Adipocyte (in vitro differentiated cells): ENCODE results near the gene POLE.

Experiments
- DNase-seq: peaks from one replicate; pipeline ENCODE4 v3.0.0-alpha.2; 2015; ENCODE audit warnings: low read depth
- H3K27me3 ChIP-seq: replicated peaks from 2 replicates; pipeline ENCODE4 v1.7.0; 2013; ENCODE audit warnings: mild to moderate bottlenecking, low read length, moderate library complexity; ENCODE audit not compliant: control insufficient read depth, insufficient read depth
- H3K36me3 ChIP-seq: 2 replicates; pipeline ENCODE4 v1.7.0; 2013; ENCODE audit warnings: low read length, mild to moderate bottlenecking, moderate library complexity; ENCODE audit not compliant: control insufficient read depth, insufficient read depth, severe bottlenecking
- H3K4me1 ChIP-seq: 2 replicates; pipeline ENCODE4 v1.7.0; 2013; ENCODE audit warnings: mild to moderate bottlenecking, low read length, moderate library complexity; ENCODE audit not compliant: control insufficient read depth, insufficient read depth
- H3K4me3 ChIP-seq: 2 replicates; pipeline ENCODE4 v1.7.0; 2013; ENCODE audit warnings: mild to moderate bottlenecking, low read length, moderate library complexity
- H3K9ac ChIP-seq: 2 replicates; pipeline ENCODE4 v1.7.0; 2013; ENCODE audit warnings: mild to moderate bottlenecking, low read length, moderate library complexity
- H3K9me3 ChIP-seq: 2 replicates; pipeline ENCODE4 v1.7.0; 2013; ENCODE audit warnings: mild to moderate bottlenecking, low read length, moderate library complexity; ENCODE audit not compliant: control insufficient read depth

The POLE gene

GRCh38 chr12:132727091-132727794 is 40.1 kb upstream of the POLE start:
- Histone ChIP-seq H3K4me3 (no peak overlapping the region), H3K9ac (no peak overlapping the region), H3K36me3 (peaks cover 90% of the 10 kb centered on the region), H3K9me3 (no peaks in the 10 kb centered on the region), H3K4me1 (no peaks in the 10 kb centered on the region), H3K27me3 (no peaks in the 10 kb centered on the region)
- no peak for DNase-seq

GRCh38 chr12:132726386-132726785 is 39.2 kb upstream of the POLE start:
- Histone ChIP-seq H3K27me3 (no peaks in the 10 kb centered on the region), H3K36me3 (peaks cover 84% of the 10 kb centered on the region), H3K4me1 (no peaks in the 10 kb centered on the region), H3K4me3 (no peak overlapping the region), H3K9me3 (no peaks in the 10 kb centered on the region), H3K9ac (no peak overlapping the region)
- no peak for DNase-seq

GRCh38 chr12:132724506-132725241 is 37.5 kb upstream of the POLE start:
- DNase-seq: no peak
- H3K27me3 ChIP-seq: no peaks in the 10 kb centered on the region
- no peaks in the 10 kb centered on the region for H3K9me3 ChIP-seq
- peaks cover 82% of the 10 kb centered on the region for H3K36me3 ChIP-seq
- H3K4me3 ChIP-seq: no peak overlapping the region
- no peak overlapping the region for H3K9ac ChIP-seq
- no peaks in the 10 kb centered on the region for H3K4me1 ChIP-seq

GRCh38 chr12:132723764-132724140 is 36.6 kb upstream of the POLE start:
- H3K9me3 ChIP-seq: no peaks in the 10 kb centered on the region
- H3K36me3 ChIP-seq: peaks cover 87% of the 10 kb centered on the region
- H3K9ac ChIP-seq: no peak overlapping the region
- DNase-seq: peak; percentile 5
- H3K4me3 ChIP-seq: no peak overlapping the region
- H3K27me3 ChIP-seq: no peaks in the 10 kb centered on the region
- H3K4me1 ChIP-seq: no peaks in the 10 kb centered on the region

- DNase-seq: no peak
- H3K36me3 ChIP-seq: peaks cover 84% of the 10 kb centered on the region
- H3K4me3 ChIP-seq: no peak overlapping the region
- no peak overlapping the region for H3K9ac ChIP-seq
- no peaks in the 10 kb centered on the region for H3K9me3 ChIP-seq
- H3K27me3 ChIP-seq: no peaks in the 10 kb centered on the region
- H3K4me1 ChIP-seq: no peaks in the 10 kb centered on the region
Measured at GRCh38 chr12:132723015-132723763, 36.0 kb upstream of the POLE start.

- no peaks in the 10 kb centered on the region for H3K9me3 ChIP-seq
- no peaks in the 10 kb centered on the region for H3K4me1 ChIP-seq
- H3K9ac ChIP-seq: no peak overlapping the region
- peaks cover 74% of the 10 kb centered on the region for H3K36me3 ChIP-seq
- no peaks in the 10 kb centered on the region for H3K27me3 ChIP-seq
- DNase-seq: no peak
- no peak overlapping the region for H3K4me3 ChIP-seq
Measured at GRCh38 chr12:132720606-132721345, 33.6 kb upstream of the POLE start.

- Histone ChIP-seq H3K27me3 (no peaks in the 10 kb centered on the region), H3K9ac (no peak overlapping the region), H3K36me3 (peaks cover 68% of the 10 kb centered on the region), H3K4me3 (no peak overlapping the region), H3K9me3 (no peaks in the 10 kb centered on the region), H3K4me1 (no peaks in the 10 kb centered on the region)
- DNase-seq: no peak
Measured at GRCh38 chr12:132719954-132720324, 32.8 kb upstream of the POLE start.

GRCh38 chr12:132719141-132719953 is 32.2 kb upstream of the POLE start:
- Histone ChIP-seq H3K4me3 (no peak overlapping the region), H3K4me1 (no peaks in the 10 kb centered on the region), H3K27me3 (no peaks in the 10 kb centered on the region), H3K36me3 (peaks cover 68% of the 10 kb centered on the region), H3K9me3 (no peaks in the 10 kb centered on the region), H3K9ac (no peak overlapping the region)
- DNase-seq: no peak

- Histone ChIP-seq H3K27me3 (no peaks in the 10 kb centered on the region), H3K4me3 (no peak overlapping the region), H3K9me3 (no peaks in the 10 kb centered on the region), H3K9ac (no peak overlapping the region), H3K36me3 (peaks cover 61% of the 10 kb centered on the region), H3K4me1 (no peaks in the 10 kb centered on the region)
- no peak for DNase-seq
Measured at GRCh38 chr12:132718644-132719043, 31.5 kb upstream of the POLE start.

GRCh38 chr12:132717531-132718387 is 30.6 kb upstream of the POLE start:
- Histone ChIP-seq H3K9me3 (no peaks in the 10 kb centered on the region), H3K4me1 (no peaks in the 10 kb centered on the region), H3K27me3 (no peaks in the 10 kb centered on the region), H3K4me3 (no peak overlapping the region), H3K36me3 (peaks cover 53% of the 10 kb centered on the region), H3K9ac (no peak overlapping the region)
- DNase-seq: no peak
